GM18870 (cell line): Measurements from ENCODE around the gene CNTN1.
A peak's percentile ranks its signal among the peaks of the same experiment; 100 is the strongest.

ENCODE experiments used
- ATAC-seq: cut with Tn5 transposase; IDR thresholded peaks from one replicate; pipeline ENCODE4 v1.9.1; 2021; ENCODE audit warnings: moderate library complexity; ENCODE audit not compliant: unreplicated experiment

The CNTN1 gene

GRCh38 chr12:40768125-40768864 lies 76.1 kb downstream of the CNTN1 start:
- ATAC-seq, result no peak

DNA sequence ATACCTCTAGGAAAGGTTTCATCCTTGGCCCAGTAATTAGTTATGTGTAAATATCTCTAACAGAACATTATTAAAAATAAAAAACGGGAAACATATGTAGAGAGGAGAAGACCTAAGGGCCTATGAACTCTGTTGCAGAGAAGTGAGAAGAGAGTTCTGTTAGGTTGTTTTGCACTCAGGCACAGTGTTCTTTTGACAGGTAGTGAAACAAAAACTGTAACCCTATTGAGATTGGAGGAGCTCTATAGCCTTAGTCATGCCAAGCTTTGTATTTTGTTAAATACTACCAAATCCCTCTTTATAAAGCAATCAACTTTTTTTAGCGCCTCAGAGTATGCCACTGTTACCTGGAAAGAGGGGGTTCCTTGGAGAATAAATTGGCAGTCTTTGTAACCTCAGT lies 77.6 kb downstream of the CNTN1 start:
- peak; percentile 55 for ATAC-seq

- ATAC-seq, result no peak
Measured at GRCh38 chr12:40770781-40771180, 78.5 kb downstream of the CNTN1 start.

DNA sequence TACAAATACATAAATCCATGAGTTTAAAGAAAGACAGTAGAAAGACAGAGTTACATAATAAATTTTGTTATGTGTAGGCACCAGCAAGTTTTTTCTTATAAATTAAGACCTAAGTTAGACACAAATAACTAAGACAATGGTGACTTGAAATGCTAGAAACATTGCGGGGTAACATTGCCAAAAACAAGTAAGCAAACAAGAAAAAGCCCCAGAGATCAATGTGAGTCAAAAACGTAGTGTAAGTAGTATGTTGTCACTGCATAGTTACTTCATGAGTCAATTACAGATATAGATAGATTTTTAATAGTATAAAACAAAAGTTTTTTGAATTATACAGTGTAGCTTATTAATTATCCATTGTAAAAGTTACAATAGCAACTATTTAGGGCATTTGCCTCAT lies 83.4 kb downstream of the CNTN1 start:
- no peak for ATAC-seq

- no peak for ATAC-seq
Measured at GRCh38 chr12:40784102-40784501, 91.9 kb downstream of the CNTN1 start.

GRCh38 chr12:40788276-40788675 lies 96.0 kb downstream of the CNTN1 start:
- no peak for ATAC-seq

DNA sequence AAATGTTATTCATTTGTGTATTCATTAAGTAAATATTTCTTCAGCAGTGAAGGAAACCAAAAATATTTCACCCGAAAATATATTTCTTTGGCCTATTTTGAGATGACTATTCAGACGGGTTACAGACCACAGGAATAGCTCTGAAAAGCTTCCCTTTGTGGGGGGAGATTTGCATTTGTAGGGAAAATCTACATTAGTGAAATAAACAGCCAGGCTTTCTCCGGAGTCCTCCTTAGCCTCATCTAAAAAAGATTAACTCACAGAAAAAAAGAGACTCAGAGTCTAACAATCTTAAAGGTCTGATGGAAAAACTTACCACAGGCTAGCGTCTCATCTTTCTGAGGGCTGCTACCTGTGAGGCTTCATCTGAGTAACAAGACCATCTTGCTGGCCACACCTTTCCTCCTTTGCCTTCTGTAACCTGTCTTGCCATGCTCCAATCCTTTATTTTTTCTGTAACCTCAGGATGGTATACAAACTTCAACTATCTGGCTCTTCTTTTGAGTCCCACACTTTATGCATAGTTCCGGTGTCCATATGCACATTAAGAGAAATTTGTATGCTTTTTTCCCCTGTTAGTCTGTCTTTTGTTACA lies 100.7 kb downstream of the CNTN1 start:
- ATAC-seq, result no peak

DNA sequence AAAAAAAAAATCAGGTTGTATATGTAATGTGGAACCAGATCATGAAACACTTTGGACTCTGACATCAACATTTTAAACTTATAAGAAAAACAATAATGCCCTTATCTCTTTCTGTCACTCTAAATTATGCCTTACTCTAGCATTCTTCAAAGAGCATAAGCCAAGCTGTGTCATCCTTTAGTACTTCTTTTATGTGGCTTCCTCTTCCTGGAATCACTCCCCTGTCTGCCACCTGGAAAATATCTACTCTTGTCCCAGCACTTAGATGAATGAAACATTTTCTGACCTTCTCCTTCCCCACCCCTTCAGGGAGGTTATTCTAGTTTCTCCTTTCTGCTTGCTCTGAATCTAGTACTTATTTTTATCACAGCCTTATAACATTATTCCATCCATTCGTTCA lies 101.2 kb downstream of the CNTN1 start:
- no peak for ATAC-seq

DNA sequence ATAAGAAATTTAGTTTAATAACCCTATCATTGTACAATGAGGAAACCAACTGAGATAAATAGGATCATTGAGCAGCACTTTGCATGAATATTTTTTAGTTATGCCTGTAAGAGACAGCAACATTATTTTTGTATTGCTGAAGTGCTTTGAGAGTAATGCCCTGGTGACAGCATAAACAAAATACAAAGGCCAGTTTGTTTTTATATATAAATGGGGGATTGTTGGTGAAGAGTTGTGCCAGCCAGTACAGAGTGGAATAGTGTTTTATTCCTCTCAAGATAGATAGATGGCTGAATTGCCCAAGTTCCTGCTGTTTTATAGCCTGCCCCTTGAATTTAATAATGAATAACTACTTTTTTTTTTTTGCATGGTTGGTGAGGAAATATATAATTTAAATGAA lies 101.8 kb downstream of the CNTN1 start:
- ATAC-seq, result no peak

DNA sequence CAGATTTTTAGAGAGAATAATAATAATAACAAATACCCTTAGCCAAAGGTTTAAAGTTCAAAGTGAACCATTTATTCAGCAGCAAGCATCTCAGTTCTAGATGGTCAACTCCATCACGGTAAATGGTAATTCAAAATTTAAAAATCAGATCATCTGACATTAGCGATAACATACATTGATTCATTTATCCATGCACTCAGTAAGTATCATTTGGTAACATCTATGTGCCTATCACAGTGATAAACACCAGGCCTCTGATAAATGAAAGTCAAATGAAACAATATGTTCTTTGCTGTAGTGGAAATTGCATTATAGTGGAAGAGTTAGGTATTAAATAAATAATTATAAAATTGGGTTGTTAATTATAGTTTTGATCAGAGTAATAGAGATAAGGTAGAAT lies 108.8 kb downstream of the CNTN1 start:
- ATAC-seq, result no peak

DNA sequence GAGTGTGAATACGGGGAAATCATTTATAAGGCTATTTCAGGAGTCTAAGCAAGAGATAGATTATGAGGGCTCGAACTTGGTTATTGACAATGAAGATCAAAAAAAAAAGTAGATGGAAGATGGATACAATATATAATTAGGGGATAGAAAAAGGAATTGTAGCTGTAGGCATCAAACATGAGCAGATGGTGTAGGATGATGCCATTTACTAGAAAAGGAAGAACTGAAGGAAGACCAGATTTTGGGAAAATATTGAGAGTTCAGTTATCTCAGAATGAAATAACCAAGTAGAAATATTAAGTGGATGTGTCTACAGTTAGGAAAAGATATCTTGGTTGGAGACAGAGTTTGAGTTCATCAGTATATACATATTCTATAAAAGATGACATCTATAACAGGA lies 109.6 kb downstream of the CNTN1 start:
- no peak for ATAC-seq

DNA sequence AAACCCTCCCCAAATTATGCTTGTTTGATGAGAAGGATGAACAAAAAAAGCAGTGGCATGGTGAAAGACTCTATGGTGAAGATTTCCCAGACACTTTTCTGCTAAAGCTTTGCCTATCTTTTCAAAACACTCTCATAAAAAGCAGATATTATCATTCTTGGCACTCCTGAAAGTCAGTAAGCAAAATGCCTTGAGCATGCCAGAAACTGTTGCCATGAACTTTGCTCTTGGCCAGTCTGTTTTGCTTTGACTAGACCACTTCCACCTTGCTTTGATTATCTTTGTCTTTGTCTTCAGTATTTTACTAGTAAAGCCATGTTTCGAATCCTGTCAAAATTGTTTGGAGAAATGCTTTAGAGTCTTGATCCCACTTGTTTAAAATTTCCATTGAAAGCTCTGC lies 110.4 kb downstream of the CNTN1 start:
- no peak for ATAC-seq

DNA sequence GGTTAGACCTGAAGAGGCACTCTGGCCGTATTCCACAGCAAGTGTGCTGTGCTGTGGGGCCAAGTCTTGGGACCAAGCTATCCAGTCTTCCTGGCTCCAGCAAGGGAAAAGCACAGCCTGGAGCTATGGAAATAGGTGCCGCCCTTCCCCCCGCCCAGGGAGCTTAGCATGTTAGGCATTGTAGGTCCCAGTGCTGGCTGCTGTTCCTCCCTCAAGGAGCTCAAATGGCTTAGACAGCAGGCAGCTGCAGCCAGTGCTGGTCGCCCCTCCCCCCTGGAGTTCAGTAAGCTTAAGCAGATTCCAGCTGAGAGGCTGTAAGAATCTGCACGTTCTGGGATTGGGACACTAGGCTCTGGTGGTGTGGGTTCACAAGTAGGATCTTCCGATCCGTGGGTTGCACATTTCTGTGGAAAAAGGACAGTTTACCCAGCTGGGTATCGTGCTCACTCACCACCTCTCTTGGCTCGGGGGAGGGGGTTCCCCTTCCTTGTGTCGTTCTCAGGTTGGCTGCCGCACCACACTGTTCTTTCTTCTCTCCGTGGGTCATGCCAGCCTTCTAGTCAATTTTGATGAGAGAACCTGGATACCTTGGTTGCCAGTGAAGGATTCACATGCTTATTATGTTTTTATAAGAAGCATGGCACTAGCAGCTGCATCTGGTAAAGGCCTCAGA lies 127.3 kb downstream of the CNTN1 start:
- no peak for ATAC-seq

GRCh38 chr12:40820794-40821484 lies 128.7 kb downstream of the CNTN1 start:
- no peak for ATAC-seq

DNA sequence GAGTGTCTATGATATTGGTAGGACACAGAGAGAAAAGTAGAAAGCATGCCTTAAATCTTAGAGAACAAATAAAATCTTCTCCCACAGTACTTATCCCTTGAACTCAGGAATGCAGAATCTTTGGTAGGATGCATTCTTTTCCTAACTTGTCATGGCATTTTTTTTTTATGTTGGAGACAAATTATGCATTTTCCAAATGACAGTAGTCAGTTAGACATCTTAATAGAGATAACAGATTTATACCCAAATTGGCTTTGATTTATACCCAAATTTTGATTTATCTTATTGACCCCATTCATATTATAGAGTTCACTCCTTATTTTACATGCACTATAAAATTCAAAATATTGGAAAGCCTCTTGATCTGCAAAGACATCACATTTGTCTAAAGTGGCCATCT lies 132.9 kb downstream of the CNTN1 start:
- no peak for ATAC-seq

GRCh38 chr12:40827683-40828592 lies 135.7 kb downstream of the CNTN1 start:
- ATAC-seq, result no peak

DNA sequence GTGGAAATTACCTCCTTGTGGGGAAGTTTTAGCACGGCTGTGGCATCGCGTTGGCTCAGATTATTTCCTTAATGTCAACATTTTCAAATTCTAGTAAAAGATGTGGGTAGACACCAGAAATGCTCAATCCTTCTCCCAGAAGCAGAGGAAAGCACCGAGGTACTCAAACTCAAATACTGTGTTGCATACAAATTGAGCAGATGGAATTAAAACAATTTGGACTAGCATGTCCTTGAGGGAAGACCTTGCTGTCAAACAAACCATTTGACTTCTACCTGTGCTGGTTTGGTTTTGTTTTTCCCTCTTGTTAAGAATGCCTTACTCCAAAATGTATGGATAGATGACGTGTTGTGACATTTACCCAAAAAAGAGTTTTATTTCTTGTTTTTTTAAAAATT lies 136.4 kb downstream of the CNTN1 start:
- ATAC-seq, result no peak

DNA sequence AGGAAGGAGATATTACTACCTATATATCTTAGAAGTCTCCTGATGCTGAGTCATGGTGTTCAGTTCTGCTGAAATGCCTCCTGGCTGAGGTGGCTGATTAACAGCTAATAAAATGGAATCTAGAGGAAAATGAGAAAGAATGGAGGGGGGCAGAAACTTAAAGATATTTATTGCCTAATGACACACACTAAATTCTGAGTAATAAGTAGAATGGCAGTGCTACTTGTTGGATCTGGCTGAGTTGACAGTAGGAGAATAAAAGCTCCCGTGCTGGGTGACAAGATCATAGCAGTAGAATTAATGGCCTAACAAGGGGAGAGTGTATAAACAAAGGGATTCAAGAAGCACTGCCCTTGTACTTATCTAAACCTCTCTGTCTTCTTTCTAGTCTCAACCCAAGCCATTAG lies 137.5 kb downstream of the CNTN1 start:
- no peak for ATAC-seq

GRCh38 chr12:40831916-40832315 lies 139.7 kb downstream of the CNTN1 start:
- no peak for ATAC-seq

DNA sequence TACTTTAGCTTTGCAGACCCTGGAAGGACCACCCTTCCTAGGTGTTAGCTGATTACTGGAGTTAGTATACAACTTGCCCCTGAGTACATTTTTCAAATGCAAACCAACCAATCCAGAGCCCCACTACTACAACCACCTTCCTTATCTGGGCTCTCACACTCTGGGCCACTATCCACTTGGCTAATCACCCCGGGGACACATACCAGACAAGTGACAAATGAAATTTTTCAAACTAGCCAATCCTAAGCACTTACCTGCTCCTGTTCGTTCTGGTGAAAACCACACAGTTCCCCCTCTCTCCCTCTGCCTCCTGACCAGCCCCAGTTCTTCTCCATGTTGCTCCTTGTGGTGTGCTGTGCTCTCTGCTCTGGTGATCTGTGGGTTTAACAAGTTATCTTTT lies 140.4 kb downstream of the CNTN1 start:
- no peak for ATAC-seq

DNA sequence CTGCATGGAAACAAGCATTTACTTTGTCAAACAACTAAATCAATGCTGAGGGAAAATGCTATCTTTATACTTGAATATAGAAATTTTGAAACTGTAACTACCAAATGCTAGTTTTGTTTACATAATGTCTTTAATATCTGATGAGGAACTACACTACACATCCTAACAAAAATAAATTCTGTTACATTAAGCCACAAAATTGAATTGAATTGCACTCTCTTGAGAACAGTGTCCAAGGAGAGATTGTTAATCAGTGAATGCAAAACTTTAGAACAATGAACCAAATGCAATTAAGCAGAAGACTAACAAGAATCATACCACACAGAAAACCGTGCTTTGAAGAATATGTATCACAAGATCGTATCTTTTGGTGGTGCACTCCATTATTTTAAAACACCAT lies 141.6 kb downstream of the CNTN1 start:
- ATAC-seq, result no peak
